Stimulated activated CD8-positive, alpha-beta memory T cell treated with anti-CD3 and anti-CD28 coated beads, Interleukin-2, amount 100 ng/mL, for 1 hour (primary cell): ENCODE results near the gene RHOD.
A peak's percentile ranks its signal among the peaks of the same experiment; 100 is the strongest.

Experiments used
- DNase-seq, 2 donors: peaks; one replicate each; pipeline ENCODE4 v3.0.0-alpha.2; 2020; ENCODE audit warnings: low read depth in 2 of 2

The RHOD gene

GRCh38 chr11:67117176-67117575 lies 60.5 kb downstream of the RHOD start:
- DNase-seq, result no peak

DNA sequence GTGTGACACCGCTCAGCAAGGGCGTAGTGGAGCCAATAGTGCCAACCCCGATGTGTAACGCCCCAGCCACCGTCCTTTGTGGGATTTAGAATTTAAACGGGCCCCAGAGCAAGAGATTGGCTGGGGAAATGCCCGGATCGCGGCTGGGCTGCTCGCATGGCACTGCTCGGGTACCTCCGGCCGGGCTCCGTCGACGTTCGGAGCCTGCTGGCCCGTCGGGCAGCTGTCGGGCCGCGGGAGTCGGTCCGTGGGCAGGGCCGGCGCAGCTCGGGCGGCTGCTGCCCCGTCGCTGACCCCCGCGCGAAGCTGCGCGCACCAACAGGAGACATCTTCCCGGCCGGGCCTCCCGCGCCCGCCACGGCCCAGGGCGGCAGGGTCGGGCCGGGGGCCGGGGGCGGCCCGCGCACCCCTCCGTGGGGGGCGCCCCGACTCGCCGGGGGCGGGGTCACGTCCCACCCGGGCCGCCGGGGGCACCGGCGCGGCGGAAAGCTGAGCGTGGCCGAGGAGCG lies 61.1 kb downstream of the RHOD start:
- DNase-seq, result no peak

DNA sequence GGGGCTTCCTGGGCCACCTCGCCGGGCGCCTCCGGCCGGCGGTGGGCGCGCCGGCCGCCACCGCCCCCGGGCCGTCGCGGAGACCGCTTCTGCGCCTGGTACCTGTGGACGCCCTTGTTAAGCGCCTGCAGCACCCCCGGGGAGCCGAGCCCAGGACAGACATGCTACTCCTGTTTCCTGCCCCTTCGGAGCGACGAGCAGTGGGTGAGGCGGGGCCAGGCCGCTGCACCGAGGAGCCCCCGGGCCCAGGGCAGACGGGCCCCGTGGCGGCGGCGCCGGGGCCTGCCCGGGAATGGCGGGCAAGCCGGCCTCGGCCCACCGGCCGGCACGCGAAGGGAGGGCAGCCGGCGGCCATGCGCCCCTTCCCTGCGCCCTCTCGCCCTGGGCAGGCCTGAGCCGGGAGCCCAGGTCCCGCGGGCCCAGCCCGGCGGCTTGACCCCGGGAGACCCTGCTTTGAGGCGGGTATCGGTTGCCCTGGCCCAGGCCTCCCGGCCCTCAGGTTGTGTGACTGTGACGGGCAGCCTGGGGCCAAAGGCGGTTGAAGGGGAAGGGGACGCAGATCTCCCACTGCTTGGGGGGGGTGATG lies 61.6 kb downstream of the RHOD start:
- no peak for DNase-seq

DNA sequence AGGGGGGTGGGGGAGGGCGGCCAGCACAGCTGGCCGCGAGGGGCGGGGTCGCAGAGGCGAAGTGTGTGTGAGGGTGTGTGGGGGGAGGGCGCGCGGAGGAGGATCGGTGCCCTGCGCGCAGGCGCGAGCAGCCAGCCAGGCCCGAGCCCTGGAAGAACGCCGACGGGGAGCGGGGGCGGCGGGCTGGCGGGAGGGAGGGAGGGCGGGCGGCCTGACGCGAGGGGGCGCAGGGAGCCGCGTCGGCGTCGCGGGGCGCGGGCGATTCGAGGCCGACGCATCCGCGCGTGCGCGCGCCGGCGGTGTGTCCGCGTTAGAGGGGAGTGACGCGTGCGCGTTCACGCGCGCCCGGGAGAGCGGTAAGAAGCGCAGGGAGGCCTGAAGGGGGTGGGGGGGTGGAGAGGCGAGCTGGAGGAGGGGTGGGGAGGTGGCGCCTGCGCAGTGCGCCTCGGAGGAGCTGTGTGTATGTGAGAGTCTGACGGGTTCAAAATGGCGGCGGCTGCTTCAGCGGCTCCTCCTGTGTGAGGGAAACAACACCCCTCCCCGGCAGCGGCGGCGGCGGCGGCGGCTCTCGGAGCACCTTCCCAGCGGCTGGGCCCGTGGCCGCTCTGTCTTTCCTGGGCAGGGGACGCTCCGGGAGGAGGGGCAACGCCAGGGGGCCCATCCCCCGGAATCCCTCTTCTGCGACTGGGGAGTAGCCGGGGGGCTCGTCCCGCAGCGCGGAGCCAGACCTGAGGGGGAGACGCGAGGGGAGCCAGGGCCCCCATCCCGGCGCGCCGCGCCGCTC lies 62.3 kb downstream of the RHOD start, which contains the start of gene KDM2A:
Gene KDM2A (plus strand): TSS at position 463 of the 784 bp plus-strand sequence. CDS start 2,054 bp downstream, outside the sequence.
- DNase-seq, result peak; percentile 97 to 99

GRCh38 chr11:67119585-67120391 lies 63.1 kb downstream of the RHOD start:
- DNase-seq, result no peak

DNA sequence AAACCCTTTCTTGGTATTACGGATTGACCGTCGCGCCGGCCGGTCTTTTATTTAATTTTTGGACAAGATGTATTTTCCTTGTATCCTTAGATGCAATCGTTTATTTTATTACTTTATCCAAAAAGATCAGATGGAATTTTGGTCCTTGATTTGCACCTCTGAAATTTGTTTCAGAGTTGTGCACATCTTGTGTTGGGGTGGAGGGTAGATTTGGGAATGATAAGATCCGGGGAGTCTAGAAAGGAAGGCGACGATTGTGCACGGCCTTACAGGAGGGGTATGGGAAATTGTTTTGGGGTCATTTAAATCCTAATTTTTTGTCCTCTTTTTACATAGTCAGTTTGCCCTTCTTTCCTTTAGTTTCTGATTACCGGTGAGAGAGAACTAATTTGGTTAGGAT lies 63.8 kb downstream of the RHOD start:
- DNase-seq, result no peak

- no peak for DNase-seq
These were observed 64.4 kb downstream of the RHOD start for GRCh38 chr11:67120881-67121710.
